ENCODE measurements around the gene IRF5.
"Not testable (repeated sequence)": the region's sequence is repeated elsewhere in the genome, so short reads cannot be mapped to it uniquely, and the experiment has no call there.

The IRF5 gene

DNA sequence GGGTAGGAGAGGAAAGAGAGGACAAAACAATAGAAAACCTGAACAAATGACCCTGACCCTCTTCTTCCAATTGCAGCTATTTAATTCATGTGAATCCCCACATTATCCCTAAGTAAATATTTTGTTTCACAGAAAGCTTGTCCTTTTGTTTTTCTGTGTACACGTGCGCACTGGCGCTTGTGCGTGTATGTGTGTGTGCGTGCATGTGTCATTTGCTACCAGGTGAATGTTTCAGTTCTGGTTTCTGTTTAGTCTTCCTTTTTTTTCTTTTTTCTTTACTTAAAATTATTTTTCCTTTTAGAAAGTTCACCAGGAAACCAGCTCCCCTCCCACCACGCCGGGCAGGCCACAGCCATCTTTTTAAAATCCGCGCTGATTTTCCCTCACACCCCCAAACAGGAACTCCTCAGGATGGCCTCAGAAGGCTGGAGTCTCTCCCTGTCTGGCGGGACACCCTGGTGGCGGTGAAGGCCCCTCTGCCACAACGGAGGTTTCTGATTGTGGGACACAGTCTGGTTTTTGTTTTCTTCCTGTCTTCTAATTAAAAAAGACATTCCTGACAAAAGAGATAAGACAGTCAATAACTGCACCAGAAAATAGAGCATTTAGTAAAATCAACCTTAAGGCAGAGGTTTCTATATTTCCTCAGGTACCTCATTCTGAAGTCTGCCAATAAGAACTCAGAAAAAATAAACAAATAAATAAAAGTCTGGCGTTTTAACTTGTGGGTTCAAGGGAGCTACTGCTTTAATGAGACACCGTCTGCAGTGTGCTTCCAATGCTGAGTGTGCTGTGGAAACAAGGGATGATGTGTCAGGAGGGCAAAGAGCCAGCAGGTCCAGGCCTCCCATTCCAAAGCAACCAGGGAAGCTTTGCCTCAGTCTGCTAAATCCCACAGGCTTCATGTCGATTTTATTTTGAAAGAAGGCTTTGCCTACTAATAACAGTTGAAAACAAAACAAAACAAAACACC, 17.4 kb downstream of the IRF5 start:
- no peak for DNase-seq (ENCODE audit: low read depth in 1 of 2, low spot score in 1 of 2)

DNA sequence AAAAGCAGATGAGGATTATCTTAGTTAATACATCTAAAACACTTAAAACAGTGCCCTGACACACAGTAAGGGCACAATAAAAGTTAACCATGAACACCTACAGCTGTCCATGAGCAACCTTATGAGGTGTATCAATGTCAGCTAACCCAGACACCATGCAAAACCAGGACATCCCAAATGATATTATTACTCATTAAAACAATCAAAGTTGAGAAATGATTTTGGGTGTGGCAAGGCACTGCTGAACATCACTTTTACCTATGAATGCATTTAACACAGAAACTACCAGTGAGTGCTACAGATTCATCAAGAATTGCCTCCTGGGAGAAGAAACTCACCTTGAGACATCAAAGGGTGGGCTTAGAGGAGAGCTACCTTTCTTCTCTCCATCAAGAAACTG, 18.3 kb downstream of the IRF5 start:
- DNase-seq (ENCODE audit: low read depth in 1 of 2, low spot score in 1 of 2) = no peak

DNA sequence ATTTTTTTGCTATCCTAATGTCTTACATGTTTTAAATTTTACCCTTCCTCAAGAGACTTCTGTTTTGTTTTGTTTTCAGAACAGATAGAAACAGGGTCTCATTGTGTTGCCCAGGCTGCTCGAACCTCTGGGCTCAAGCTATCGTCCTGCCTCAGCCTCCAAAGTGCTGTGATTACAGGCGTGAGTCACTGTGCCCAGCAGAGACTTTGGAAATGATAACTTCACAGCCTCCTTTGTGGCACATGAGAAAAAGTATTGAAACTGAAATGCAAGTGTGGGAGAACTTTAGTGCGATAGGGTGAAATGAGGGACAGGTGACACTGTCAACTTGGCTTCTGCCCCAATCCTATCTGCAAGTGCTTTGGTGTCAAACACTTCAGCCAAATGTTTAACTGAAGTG, 21.6 kb downstream of the IRF5 start:
- no peak for DNase-seq (ENCODE audit: low read depth in 1 of 2, low spot score in 1 of 2)

DNA sequence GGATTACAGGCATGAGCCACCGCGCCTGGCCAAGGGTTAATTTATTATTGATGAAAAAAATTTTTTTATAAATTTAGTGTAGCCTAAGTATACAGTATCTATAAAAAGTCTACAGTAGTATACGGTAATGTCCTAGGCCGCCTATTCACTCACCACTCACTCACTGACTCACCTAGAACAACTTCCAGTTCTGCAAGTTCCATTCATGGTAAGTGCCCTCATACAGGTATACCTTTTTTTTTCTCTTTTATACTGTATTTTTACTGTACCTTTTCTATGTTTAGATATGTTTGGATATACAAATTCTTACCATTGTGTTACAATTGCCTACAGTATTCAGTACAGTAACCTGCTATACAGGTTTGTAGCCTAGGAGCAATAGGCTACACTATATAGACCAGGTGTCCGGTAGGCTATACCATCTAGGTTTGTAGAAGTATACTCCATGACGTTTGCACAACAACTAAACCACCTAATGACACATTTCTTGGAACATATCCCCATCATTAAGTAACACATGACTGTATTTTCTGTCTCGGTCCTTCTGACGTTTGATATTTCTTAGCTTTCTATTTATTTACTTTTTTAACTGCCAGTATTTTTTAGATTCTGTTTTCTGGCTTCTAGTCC, 23.4 kb downstream of the IRF5 start:
- DNase-seq (ENCODE audit: low read depth in 1 of 2, low spot score in 1 of 2) = no peak

DNA sequence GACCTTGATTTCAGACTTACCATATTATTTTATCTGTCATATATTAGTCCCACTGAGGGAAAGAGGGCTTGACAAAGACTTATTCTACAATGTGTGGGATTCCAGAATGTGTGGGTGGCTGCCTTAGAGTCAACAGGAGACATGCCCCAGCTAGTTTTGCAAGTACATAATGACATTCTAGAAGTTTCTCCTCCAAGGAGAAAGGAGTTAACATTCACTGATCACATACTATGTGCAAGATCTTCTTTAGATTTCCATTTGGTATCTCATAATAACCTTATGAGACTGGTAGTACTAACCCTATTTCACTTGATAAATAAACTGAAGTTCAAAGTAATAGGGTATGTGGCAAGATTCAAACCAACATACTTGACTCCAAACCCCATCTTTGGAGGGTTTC, 25.2 kb downstream of the IRF5 start:
- DNase-seq (ENCODE audit: low read depth in 1 of 2, low spot score in 1 of 2) = no peak

DNA sequence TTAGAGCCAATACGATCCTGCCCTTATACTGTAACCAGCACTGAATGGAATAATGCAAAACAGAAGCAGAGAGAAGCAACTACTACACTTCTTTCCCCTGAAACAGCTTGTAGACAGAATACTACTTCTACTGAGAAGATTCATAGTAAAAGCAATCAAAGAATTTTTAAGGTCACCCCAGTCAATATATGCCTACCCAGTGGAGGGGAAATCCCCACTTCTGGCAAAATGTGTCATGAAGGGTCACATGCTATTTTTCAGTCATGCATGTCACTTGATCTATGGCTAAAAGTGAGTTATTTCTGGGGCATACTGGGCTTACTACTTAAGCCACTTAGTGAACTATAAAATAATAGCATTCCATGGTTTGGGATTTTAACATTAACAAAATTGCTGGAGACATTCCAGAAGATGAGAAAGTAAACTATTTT, 25.6 kb downstream of the IRF5 start:
- no peak for DNase-seq (ENCODE audit: low read depth in 1 of 2, low spot score in 1 of 2)

DNA sequence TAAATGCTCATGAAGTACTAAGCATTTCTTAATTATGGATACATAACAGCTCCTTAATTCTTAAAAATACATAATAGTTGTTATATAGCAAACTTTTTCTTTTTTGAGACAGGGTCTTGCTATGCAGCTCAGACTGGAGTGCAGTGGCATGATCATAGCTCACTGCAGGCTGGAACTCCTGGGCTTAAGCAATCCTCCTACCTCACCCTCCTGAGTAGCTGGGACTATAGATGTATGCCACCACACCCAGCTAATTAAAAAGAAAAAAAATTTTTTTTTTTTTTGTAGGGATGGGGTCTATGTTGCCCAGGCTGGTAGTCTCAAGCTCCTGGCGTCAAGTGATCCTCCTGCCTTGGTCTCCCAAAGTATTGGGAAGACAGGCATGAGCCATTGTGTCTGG, 30.9 kb downstream of the IRF5 start:
- DNase-seq (ENCODE audit: low read depth in 1 of 2, low spot score in 1 of 2) = no peak

DNA sequence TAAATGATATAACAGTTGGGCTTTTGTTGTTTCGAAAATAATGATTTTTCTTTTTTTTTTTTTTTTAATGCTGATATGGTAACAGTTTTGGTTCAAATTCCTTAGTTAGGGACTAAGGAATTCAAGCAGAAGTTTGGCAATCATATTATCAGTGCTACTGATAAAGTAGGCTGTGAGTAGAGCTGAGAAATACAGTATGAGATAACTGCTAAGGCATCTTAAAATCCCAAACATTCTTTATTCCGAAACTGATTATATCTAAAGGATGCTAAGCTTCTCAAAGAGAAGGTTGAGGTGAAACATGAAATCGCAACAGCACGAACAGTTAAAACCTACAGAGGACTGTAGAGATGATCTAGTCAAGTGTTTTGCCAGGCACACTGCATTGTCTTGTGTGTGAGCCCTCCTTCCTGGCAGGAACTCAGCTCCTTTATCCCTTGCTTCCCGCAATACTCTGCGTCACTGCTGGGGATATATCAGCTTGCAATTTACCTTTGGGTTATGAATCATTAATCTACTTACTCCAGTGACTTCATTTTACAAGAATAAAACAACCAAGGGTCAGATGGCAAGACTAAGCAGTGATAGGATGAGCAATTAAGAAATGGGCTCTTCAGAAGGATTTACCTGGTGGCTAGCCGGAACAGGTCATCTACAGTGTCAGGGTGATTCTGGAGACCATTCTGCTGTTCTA, 36.7 kb downstream of the IRF5 start:
- DNase-seq (ENCODE audit: low read depth in 1 of 2, low spot score in 1 of 2) = no peak

DNA sequence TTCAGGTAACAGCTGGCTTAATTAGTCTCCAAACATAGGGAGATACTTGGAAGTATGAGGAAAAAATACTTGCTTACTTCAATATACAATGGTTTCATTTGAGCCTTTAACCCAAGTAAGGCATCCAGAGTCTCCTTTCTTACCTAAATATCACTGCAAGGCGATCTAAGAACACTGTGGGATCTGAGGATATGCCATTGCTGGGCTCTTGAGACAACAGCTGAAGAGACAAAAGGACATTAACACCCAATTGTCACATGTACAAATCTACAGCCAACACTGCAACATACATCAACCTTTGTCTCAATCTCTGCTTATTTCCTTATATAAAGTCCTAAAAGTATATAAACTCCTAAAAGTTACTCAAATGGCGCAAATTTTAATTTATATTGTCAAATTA, 44.4 kb downstream of the IRF5 start:
- DNase-seq (ENCODE audit: low read depth in 1 of 2, low spot score in 1 of 2) = no peak

DNA sequence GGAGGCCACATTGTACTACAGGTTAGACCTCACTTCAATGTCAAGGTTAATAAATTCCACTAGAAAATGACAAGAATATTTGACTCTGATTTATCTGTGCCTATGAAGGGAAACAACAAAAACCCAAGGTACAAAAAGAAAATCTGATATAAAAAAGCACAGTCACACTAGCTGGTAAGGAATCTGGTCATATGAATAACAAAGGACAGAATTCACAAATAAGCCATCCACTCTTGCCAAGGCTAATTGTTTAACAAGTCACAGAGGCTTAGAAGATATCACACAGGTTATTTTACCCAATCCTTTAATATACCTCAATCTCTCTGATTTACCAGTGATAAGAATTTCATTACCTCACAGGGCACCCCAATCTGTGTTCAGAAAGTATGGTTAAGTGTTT, 47.9 kb downstream of the IRF5 start:
- DNase-seq (ENCODE audit: low read depth in 1 of 2, low spot score in 1 of 2) = no peak

DNA sequence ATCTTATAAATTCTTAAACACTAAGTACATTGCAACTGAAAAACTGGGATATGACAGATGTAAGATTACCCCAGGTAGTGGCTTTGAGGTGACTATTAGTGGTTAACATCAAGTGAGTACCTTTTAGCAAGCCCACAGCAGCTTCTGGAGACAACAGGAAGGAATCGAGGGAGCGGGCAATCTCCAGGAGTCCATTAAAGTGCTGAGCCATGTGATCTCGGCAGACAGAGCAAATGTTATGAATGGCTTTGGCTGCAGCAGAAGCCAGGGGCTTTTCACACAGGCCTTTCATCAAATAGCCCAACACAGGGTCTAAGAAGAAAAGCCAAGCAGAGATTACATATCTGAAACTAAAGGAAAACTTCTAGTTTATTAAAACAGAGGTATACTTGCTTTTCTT, 48.9 kb downstream of the IRF5 start:
- DNase-seq (ENCODE audit: low read depth in 1 of 2, low spot score in 1 of 2) = no peak

DNA sequence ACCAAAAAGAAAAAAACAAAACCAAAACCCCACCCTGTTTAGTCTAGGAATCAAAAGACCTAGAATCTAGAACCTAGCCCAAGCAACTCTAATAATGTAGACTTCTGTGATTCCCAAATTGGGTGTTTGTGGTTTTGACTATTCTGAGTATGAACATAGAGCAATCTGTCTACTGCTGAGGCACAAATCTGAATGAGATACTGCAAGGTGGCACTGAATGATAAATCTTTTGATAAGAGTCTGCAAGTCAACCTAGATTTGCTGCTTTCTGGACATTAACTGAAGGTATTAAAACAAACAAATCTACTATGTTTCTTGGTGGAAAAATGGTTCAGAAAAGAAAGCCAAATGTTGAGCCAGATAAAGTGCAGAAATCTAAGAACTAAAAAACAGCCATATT, 50.6 kb downstream of the IRF5 start:
- no peak for DNase-seq (ENCODE audit: low read depth in 1 of 2, low spot score in 1 of 2)

DNA sequence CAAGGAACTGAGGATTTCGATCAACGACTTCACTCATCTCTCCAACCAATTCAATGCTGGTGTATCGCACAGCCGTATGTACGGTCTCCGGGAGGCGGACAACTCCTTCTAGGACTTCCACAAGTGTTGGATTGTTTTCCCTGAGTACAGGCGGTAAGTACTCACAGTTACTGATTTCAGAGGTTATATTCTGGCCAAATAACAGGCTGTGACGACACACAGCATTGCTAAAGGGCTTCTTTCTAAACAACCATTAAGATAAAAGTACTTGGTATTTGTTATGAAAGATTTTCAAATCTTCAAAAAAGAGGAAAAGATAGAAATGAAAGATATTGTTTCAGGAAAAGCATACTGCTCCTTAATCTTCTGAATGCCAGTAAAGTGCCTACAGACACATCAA, 52.2 kb downstream of the IRF5 start:
- DNase-seq (ENCODE audit: low read depth in 1 of 2, low spot score in 1 of 2) = no peak

DNA sequence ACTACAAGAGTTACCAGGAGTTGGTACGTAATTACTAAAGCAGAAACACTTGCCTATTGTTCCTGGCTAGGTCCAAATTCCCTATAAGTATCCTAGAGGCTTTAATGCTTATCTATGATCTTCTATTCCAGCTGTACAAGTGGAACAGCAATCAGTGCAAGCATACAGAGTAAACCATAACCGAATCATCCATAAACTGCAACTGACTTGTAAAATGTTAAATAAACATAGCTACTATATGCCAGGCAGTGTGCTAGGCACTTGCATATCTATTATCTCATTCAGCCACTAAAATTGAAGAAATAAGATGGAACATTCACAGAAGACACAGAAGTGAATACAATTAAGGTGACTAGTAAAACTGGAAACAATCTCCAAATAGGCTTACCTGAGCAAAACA, 55.7 kb downstream of the IRF5 start:
- no peak for DNase-seq (ENCODE audit: low read depth in 1 of 2, low spot score in 1 of 2)

DNA sequence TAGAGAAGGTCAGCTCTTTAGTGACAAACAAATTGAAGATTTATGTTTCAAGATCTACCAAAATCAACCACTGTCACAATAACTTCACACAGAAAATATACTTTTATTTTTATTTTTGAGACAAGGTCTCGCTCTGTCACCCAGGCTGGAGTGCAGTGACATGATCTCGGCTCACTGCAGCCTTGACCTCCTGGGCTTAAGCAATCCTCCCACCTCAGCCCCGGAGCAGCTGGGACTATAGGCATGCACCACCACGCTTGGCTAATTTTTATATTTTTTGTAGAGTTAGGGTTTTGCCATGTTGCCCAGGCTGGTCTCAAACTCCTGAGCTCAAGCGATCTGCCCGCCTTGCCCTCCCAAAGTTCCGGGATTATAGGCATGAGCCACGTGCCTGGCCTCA, 56.8 kb downstream of the IRF5 start:
- not testable (repeated sequence) for DNase-seq (ENCODE audit: low read depth in 1 of 2, low spot score in 1 of 2)

DNA sequence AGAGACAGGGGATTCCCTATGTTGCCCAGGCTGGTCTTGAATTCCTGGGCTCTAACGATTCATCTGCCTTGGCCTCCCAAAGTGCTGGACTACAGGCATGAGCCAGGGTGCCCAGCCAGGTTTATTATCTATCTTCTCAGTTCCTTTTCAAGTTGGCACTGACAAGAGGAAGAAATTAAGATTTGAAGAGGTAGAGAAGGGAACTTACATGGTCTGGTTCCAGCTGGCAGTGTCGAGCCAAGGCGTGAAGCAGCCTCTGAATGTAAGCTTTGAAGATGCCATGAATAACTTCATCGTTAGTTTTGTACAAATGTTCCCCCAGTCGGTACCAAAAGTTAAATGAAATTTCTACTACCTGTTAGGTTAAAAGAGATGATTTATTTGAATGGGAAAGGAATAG, 59.5 kb downstream of the IRF5 start:
- DNase-seq (ENCODE audit: low read depth in 1 of 2, low spot score in 1 of 2) = no peak

All from stimulated activated CD4-positive, alpha-beta T cell treated with anti-CD3 and anti-CD28 coated beads, Interleukin-15, amount 100 ng/mL, for 1 hour (primary cell).